NCI-H1694 (cell line): ENCODE data around the gene NT5DC1.

Source experiments
- DNase-seq: peaks from one replicate; lab custom pipeline; 2025; lab: John Stamatoyannopoulos, UW

The NT5DC1 gene

DNA sequence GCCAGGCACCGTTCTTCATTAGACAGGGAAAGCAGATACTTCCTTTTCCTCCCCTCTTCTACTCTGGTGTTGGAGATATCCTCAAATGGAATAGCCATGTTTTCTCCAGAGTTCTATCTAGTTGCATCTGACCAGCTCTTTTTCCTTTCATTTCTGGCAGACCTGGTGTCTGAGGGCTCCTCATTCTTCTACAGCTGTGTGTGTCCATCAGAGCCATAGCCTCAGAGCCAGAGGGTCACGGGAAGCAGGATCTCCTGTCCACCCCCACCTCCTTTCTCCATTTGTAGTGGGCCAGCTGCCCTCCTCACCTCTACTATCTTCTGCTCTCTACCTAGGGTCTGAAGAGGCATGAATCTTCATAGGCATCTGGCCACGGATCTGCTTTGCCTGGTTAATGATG lies 96.2 kb downstream of the NT5DC1 start:
- DNase-seq: no peak

DNA sequence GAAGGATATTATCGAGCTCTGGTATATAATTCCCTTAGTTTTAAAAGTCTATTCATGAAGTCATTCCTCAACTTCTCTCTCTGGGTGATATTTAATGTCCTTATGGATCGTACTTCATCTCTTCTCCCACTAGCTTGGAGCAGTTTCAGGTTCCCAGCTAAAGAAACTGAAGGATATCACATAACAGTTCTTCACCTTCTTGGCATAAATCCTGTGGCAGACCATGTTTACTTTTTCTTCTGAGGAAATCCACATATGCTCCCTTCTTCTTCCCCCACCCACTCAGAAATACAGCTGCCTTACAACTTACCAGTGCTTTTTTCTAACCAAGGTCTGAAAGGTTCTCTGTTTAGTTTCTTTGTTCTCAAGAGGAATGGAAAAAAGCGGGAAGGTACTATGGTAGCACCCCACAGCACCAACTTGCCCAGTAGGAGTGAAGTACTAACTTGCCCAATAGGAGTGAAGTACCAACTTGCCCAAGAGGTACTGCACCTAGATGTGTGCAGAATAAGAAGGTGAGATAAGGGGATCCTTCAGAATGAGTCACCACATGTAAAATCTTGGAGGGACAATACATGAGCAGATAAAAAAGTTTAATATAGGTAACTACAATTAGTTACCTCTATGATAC lies 100.1 kb downstream of the NT5DC1 start:
- no peak for DNase-seq

DNA sequence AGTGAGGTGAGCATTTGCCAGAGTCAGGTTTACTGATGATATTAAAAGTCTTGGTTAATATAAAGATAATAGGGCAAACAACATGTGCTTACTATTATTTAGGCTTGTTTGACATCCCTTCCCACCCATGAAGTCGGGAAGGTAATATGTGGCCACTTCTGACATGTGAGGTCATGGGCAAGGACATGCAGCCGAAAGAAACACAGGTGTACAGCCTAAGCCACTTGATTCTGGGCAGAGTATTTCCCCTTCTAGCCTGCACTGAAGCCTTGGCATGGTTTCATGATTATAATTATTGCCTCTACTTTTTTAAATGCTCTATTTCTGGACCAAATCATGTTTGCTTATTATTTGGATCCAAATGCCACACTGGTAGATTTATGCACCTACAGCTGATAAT lies 100.9 kb downstream of the NT5DC1 start:
- no peak for DNase-seq

DNA sequence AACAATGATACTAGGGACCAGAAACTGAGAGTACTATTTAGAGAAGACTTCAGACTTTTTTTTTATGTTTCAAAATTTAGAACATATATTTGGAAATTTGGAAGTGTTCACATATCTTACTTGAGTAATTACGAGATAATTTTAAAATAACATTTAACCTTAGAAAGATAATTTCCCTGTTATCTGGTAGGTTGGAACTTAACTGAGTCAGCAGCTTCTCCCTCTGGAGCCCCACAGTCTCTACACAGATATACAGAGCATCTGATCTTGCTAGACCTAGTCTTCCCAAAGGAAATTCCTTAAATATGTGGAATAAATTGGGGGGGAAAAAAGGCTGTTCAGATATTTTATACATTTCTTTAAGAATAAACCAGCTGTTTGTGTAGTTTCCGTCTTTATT lies 104.6 kb downstream of the NT5DC1 start:
- DNase-seq: no peak

DNA sequence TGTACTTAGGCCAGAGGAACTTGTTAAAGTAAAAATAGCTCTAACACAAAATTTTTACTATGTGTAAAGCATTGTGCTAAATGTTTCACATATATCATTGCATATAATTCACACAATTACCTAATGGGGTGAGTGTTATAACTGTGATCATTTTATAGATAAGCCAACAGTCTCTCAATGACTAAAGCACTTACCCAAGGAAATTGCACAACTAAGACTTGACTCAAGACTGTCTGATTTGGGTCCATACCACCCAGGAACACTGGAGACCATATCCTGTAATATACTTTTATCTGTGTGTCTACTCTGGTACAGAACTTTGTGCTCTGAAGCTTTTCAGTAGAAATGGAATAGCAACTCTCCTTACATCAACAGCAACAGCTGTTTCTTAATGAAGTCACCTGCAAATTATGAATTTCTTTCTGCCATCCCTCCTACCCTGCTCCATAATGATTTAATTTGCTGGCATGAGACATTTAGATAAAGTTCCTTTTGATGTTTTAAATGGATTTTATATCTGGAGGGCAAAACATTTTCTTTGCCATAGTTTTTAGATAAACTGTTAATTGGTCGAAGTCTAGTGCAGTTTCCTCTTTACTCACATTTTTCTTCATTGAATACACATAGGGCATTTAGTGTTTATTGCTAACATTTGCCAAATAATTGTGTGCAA lies 105.7 kb downstream of the NT5DC1 start:
- no peak for DNase-seq

DNA sequence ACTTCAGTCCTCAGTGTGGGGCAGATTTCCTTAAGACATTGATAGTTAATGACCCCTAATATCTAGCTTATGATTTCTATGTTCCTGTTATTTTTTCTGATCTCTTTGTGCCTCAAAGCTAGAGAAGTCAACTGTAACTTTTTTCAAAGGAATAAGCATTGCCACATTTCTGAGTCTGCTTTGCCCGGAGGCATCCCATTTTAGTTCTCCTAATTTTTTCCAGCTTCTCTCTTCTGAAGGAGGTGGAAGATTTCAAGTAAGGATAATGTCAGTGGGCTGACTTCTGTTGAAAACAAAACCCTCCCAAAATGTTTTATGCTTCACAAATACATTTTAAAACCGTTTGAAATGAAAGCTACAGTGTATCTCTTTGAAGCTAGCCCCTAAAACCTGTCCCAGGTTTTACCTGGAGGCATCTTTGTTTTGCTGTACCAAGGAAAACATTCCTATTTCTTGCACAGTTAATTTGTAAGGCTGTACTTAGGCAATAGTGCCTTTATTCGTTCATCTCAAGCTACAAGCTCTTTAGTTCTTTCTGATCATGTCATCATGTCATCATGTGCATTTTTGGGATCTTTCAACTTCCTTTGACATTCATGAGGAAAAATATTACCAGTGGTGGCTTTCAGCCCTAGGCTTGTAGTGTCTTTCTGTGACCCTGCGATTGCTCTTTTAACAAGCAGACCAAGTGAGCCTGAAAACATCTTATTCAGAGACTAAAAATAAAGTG lies 107.6 kb downstream of the NT5DC1 start:
- DNase-seq: no peak

DNA sequence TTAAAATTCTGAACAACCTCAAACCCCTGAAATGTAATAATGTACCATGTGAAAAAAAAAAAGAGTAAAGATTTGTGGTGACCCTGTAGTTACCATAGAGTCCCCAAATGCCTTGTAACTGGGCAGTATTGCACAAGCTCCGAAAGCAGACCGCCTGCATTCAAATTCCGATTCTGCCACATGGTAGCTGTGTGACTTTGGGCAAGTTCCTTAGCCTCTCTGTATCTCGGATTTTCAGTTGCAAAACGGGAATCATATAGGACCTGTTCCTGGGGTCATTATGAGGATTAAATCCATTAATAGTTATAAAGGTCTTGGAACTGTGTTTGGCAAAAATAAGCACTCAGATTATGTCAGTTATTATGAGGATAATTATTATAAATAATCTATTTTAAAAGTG lies 109.7 kb downstream of the NT5DC1 start:
- DNase-seq: no peak

DNA sequence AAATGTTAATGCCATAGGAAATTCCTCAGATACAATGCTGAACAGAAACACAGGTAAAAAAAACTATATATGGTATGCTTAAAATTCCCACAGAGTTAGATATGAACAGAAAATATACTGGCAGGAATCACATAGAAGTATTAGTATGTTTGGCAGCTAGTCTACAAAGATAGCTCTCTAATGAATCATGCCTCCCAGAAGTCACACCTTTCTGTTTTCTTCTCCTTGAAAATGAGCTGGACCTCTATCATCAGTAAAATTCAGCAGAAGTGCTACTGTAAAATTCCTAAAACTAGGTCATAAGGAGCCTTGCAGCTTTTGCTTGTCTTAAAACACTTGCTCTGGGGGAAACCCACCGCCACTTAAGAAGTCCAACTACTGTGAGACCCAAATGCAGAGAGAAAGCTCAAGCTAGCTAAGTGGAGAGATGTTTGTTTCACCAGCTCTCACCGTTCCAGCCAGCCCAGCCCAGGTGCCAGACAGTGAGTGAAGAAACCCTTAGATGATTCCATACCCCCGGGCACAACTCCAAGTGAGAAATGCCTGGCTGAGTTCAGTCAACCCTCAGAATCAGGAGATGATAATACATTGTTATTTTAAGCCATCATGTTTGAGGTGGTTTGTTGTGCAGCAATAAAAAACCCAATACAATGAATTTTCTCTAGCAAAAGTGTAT lies 110.2 kb downstream of the NT5DC1 start:
- no peak for DNase-seq

DNA sequence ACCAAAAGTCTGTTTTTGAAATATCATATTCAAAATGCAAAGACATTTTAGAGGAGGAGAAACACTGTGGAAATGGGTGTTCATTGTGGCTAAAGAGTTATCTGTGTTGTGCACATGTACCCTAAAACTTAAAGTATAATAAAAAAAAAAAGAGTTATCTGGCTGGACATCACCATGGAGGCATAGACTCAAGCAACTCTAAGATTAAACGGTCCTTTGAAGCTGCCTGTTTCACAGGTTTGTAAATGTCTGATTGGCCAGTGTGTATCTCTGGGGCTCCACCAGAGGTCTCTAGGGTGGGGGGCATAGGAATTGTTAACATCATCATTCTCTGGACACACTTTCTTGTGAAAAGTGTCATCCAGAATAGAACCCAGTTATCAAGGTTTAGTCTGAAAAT lies 114.0 kb downstream of the NT5DC1 start:
- no peak for DNase-seq

DNA sequence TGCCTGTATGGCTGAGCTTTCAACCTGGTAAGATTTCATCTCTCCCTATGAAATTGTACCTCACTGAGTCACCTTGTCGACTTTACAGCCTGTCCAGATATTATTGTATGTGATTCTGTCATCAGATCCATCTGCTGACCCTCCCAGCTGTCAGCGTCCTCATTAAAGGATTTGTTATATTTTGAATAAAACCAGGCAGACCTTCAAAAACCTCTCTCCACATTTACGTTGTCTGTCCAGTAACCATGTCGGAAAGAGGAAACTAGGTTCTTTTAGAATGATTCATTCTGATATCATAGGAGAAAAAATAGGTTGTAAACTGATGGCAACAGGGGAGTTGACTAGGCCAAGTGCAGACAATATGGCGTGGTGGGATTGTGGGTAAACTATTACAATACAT lies 114.8 kb downstream of the NT5DC1 start:
- no peak for DNase-seq

DNA sequence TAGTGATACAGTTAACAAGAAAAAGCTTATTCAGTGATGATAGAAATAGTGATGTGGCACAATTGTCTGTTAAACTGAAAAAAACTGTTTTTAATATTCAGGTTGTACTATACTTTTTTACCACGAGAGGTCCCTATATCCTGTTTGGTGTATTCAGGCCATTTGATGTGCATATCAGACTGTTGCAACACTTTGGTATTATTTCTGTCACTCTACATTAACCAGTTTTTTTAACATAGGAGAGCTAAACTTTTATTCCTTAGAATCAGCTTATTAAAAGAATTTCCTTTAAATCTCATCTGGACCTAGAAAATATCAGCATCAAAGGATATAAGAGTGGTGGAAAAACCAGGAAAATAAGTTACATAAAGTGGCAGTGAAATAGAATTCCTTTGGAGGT lies 116.4 kb downstream of the NT5DC1 start:
- peak; percentile 30 for DNase-seq

DNA sequence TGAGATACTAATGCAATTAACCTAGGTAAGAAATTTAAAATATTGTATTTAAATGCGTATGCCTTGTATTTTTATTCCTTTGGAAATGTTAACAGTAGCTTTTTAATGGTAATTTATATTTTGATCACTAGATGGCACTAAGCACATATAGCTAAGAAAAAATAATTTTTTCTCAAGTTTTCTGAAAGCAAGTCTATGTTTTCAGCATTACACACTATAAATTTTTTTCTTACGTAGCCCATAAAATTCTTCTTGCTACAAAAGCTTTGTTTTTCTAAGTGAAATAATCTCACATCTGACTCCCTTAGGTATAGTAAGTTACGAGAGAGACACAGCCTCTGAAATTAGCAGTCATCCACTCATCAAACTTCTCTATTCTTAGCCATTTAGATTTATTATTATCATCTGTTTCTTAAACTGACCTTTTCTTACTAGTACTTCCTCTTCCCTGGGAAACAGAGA lies 117.5 kb downstream of the NT5DC1 start:
- DNase-seq: peak; percentile 5

DNA sequence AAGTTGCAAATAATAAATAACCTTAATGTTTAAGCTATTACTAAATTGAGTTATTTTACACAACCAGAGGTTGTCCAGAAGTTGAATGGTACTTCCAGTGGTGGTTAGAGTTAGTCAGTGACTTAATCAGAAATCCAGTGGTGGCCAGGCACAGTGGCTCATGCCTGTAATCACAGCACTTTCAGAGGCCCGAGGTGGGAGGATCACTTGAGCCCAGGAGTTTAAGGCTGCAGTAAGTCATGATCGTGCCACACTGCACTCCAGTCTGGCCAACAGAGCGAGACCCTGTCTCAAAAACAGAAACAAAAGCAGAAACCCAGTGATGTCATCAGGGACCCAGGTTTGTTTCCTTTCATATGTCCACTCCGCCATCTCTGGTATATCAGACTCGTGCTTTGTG lies 118.2 kb downstream of the NT5DC1 start:
- DNase-seq: no peak

DNA sequence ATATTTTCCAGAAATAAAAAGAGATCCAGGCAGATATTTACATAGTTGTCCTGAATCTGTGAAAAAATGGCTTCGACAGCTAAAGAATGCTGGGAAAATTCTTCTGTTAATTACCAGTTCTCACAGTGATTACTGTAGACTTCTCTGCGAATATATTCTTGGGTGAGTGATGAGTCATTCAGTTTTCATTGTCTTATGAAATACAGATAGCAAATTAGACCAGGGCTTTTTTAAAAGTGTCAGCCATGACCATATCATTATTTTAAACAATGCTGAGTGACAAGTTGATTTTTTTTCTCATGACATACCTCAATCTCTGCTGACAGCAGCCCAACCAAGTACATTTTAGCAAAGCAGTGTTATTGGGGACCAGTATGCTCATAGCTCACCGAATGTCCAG lies 120.4 kb downstream of the NT5DC1 start:
- no peak for DNase-seq

DNA sequence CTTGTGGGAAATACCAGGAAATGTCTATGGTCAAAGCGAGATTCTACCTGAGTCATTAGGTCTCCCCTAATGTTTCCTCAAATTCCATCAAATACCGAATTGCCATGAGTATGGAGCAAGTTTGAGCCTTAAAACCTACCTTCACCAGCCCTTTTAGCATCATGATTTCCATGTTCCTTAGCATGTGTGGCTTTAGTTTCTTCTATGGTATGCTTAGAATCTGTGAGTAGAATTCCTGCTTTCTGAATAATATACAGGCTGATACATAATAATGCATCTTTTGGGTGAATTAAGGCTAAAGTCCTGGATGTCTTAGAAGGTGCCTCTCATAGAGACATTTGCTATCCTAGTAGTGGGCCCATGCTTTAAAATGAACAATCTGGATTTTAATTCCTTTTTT lies 121.3 kb downstream of the NT5DC1 start:
- DNase-seq: no peak

DNA sequence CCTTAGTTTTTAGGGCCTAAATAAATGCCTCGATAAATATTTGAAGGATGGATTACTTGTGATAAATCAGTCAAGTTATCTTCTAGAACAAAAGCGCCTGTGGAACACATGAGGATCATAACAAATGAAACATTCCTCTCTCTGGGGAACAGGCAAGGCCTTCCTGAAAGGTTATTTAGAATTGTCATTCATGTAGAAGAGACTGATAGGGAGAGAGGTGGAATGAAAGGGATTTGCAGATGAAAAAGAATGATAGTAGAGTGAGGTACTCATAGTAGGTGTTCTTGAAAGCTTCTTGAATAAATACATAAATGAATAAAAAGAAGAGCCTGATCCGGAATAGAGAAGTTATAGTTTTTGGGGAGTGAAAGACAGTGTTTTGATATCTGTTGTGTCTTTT lies 122.7 kb downstream of the NT5DC1 start:
- no peak for DNase-seq

DNA sequence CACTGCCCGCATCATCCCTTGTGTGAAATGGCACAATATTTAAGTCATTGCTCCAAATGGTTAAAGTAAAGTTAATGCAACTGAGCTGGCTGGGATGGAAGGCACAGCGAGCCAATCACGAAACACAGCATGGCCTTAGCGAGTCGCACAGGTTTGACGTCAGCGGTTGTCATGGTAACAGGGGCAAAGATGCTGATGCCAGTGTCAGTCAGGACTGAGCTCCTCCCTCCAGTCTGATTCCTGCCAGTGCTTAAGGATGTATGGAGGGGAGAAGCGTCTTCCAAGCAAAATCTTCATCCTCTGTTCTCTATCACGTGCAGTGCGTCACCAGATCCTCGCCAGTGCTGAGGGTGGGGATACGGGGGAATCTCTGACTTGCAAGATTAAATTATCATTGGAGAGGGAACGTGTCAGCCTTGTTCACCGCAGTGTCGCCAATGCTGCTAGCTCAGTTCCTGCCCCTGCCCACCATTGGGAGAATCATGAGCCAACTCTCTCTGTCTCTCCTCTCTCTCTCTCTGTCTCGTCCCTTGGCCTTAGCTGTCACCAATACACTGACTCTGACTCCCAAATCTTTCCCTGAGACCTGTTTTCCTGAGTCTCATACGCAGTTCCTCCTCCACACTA lies 128.7 kb downstream of the NT5DC1 start:
- no peak for DNase-seq

DNA sequence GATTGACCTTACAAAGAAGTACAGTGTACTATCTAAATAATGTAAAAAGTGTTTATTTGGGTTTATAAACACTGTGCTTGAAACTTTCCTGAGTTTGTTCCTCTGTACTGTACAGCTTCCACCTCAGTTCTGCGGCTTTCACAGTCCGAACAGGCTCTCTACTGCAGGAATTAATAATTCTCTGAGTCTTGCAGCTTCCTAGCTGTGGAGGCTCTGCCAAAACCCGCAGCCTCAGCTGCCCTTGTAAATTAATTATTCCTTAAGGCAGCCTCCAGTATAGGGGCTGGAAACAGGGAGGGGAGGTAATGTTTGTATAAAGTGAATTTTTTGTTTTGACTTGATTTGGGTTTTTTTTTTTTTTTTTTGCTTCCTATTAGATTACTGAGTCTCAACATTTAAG lies 134.0 kb downstream of the NT5DC1 start:
- DNase-seq: no peak

DNA sequence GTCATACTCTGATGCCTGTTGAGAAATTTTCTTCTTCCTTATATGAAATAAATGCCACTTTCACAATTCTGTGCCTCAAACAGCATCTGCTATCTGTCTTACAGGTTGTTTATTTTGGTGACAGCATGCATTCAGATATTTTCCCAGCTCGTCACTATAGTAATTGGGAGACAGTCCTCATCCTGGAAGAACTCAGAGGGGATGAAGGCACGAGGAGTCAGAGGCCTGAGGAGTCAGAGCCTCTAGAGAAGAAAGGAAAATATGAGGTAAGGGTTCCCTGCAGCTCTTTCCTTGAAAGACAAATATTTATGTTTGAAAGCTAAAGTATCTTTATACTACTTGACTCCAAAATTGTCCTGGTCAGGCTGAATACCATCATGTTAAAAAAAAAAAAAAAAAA lies 137.4 kb downstream of the NT5DC1 start:
- DNase-seq: no peak

DNA sequence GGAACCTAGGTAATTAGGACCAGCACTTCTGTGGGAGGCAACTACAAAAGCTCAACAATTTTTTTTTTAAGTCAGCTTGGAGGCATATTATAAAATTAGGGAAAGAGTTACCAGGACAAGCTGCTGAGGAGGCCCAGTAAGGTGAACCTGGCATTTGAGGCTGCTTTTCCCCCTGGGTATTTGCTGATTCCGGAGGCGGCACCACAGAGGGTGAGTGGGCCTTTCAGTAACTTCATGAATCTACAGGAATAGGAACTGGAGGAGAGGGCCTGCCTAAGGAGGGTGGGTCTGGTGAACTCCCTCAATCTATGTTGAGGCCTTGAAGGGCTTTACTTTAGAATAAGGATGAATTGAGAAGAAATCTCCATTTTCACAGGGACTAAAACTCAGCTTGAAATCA lies 138.6 kb downstream of the NT5DC1 start:
- no peak for DNase-seq

DNA sequence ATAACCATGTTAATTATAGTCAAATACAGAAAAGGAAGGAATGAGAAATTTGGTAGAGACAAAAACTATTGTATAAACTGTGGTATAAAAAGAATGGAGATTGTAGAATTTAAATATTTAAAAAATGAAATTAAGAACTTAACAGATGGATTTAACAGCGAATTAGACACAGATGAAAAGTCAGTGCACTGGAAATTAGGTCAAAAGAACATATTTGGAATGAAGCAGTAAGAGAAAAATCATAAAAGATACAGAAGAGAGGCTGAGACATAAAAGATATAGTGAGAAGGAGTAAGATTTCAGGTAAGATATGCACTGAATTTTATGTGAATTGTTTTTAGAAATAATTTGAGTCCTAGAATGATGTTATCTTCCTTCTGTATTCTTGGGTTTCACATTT lies 139.2 kb downstream of the NT5DC1 start:
- no peak for DNase-seq

DNA sequence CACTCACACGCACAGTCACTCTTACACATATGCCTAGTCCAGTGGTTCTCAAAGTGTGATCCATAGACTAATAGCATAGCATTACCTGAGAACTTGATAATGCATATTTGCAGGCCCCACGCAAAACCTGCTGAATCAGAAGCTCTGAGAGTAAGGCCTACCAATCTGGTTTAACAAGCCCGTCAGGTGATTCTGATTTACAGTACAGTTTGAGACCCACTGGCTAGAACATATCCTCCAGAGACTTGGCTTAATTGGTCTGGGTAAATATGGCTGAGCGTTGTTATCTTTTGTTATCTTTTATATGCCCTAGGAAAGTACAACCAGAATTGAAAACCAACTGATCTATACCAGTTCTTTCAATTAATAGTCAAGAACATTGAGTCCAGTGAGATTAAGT lies 143.6 kb downstream of the NT5DC1 start:
- DNase-seq: no peak
